ENCODE data around the gene ACP6. TPM values are rescaled to one million over a fixed set of nuclear protein-coding genes. Genes with fewer than 3 reads are reported as not detected.

Gene ACP6
- total RNA-seq, 3 donors from 2014 or later (not counting 1 experiment from before 2014, with no cell fraction given), result 7.7 to 9.4 (median 7.8) TPM

- no peak for TF ChIP-seq CTCF (IDR thresholded peaks at IDR 0.05)
- Histone ChIP-seq H3K27ac (ENCODE audit: low read length) (no peak overlapping the region), H3K27me3 (ENCODE audit: control insufficient read depth, insufficient read depth, low read length) (no peaks in the 10 kb centered on the region), H3K36me3 (ENCODE audit: control insufficient read depth, insufficient read depth, low read length) (no peaks in the 10 kb centered on the region), H3K4me1 (ENCODE audit: control insufficient read depth, insufficient read depth, low read length) (no peaks in the 10 kb centered on the region), H3K4me3 (ENCODE audit: low read length) (no peak overlapping the region), H3K9me3 (ENCODE audit: control insufficient read depth, insufficient read depth, low read length) (no peaks in the 10 kb centered on the region)
- Mint-ChIP-seq H3K27me3 (ENCODE audit: low read depth in 2 of 2) (peaks cover 13 to 19% of the 10 kb centered on the region in 2 donors), H3K9me3 (peaks cover 2 to 3% of the 10 kb centered on the region in 2 donors), H3K4me1 (no peaks in the 10 kb centered on the region), H3K36me3 (no peaks in the 10 kb centered on the region), H3K4me3 (no peak overlapping the region), H3K27ac (no peak overlapping the region)
- 60% methylated on average over 3 of the region's 4 CpGs for WGBS (ENCODE audit: insufficient coverage)
- intact Hi-C loops (cut with micrococcal nuclease), result no loop called here
- DNase-seq, result no peak
- ATAC-seq, result no peak
Measured at GRCh38 chr1:147676311-147677085, 6.2 kb upstream of the ACP6 start.

- WGBS (ENCODE audit: insufficient coverage), result 80% methylated on average over 2 of the region's 2 CpGs
- H3K4me1 Mint-ChIP-seq, result peaks cover 8 to 11% of the 10 kb centered on the region in 2 donors
- no peak for TF ChIP-seq CTCF (IDR thresholded peaks at IDR 0.05)
- Histone ChIP-seq H3K27ac (ENCODE audit: low read length) (no peak overlapping the region), H3K9me3 (ENCODE audit: control insufficient read depth, insufficient read depth, low read length) (no peaks in the 10 kb centered on the region), H3K4me3 (ENCODE audit: low read length) (no peak overlapping the region), H3K4me1 (ENCODE audit: control insufficient read depth, insufficient read depth, low read length) (peaks cover 14% of the 10 kb centered on the region), H3K27me3 (ENCODE audit: control insufficient read depth, insufficient read depth, low read length) (no peaks in the 10 kb centered on the region), H3K36me3 (ENCODE audit: control insufficient read depth, insufficient read depth, low read length) (no peaks in the 10 kb centered on the region)
- intact Hi-C loops (cut with micrococcal nuclease), result no loop called here
- no peak overlapping the region for H3K4me3 Mint-ChIP-seq
- no peak for ATAC-seq
- no peak for DNase-seq
- H3K9me3 Mint-ChIP-seq, result peaks cover 2 to 3% of the 10 kb centered on the region in 2 donors
- no peaks in the 10 kb centered on the region for H3K36me3 Mint-ChIP-seq
- H3K27me3 Mint-ChIP-seq (ENCODE audit: low read depth in 2 of 2), result peaks cover 13 to 19% of the 10 kb centered on the region in 2 donors
- H3K27ac Mint-ChIP-seq, result no peak overlapping the region
Measured at GRCh38 chr1:147673816-147674215, 3.5 kb upstream of the ACP6 start.

- H3K9me3 Mint-ChIP-seq, result peaks cover 2 to 3% of the 10 kb centered on the region in 2 donors
- DNase-seq (no peak), ATAC-seq (no peak)
- intact Hi-C loops (cut with micrococcal nuclease), result no loop called here
- Histone ChIP-seq H3K36me3 (ENCODE audit: control insufficient read depth, insufficient read depth, low read length) (no peaks in the 10 kb centered on the region), H3K4me1 (ENCODE audit: control insufficient read depth, insufficient read depth, low read length) (peaks cover 14% of the 10 kb centered on the region), H3K9me3 (ENCODE audit: control insufficient read depth, insufficient read depth, low read length) (no peaks in the 10 kb centered on the region), H3K27me3 (ENCODE audit: control insufficient read depth, insufficient read depth, low read length) (no peaks in the 10 kb centered on the region), H3K4me3 (ENCODE audit: low read length) (no peak overlapping the region), H3K27ac (ENCODE audit: low read length) (no peak overlapping the region)
- 50% methylated on average over 1 of the region's 2 CpGs for WGBS (ENCODE audit: insufficient coverage)
- H3K4me1 Mint-ChIP-seq, result peaks cover 11 to 12% of the 10 kb centered on the region in 2 donors
- H3K27ac Mint-ChIP-seq, result no peak overlapping the region
- no peak for TF ChIP-seq CTCF (IDR thresholded peaks at IDR 0.05)
- no peak overlapping the region for H3K4me3 Mint-ChIP-seq
- no peaks in the 10 kb centered on the region for H3K36me3 Mint-ChIP-seq
- H3K27me3 Mint-ChIP-seq (ENCODE audit: low read depth in 2 of 2), result peaks cover 13 to 19% of the 10 kb centered on the region in 2 donors
Measured at GRCh38 chr1:147673406-147673805, 3.1 kb upstream of the ACP6 start.
